ACC112 (cell line): ENCODE data around the gene UBE2D3.
"Not testable (repeated sequence)": the region's sequence is repeated elsewhere in the genome, so short reads cannot be mapped to it uniquely, and the experiment has no call there.

ENCODE experiments used
- H2AFZ ChIP-seq: fragments of 200-600 bp; sonication (generic); one replicate; pipeline ENCODE4 v1.6.0; 2017; ENCODE audit warnings: antibody characterized with exemption, low read length; ENCODE audit not compliant: unreplicated experiment
- H3K27ac ChIP-seq: fragments of 200-600 bp; sonication (generic); 2 replicates; pipeline ENCODE4 v1.5.1; 2014; ENCODE audit warnings: low read depth, mild to moderate bottlenecking, antibody characterized with exemption, low read length, moderate library complexity
- H3K27me3 ChIP-seq: fragments of 200-600 bp; sonication (generic); 2 replicates; pipeline ENCODE4 v1.6.1; 2014; ENCODE audit warnings: mild to moderate bottlenecking, antibody characterized with exemption, low read length, moderate library complexity, mixed read lengths; ENCODE audit not compliant: insufficient read depth
- H3K36me3 ChIP-seq: fragments of 200-600 bp; sonication (generic); 2 replicates; pipeline ENCODE4 v1.6.1; 2016; ENCODE audit warnings: mild to moderate bottlenecking, antibody characterized with exemption, low read length, moderate library complexity, mixed read lengths; ENCODE audit not compliant: insufficient read depth
- H3K4me1 ChIP-seq: fragments of 200-600 bp; sonication (generic); one replicate; pipeline ENCODE4 v1.6.1; 2016; ENCODE audit warnings: low read length, mixed read lengths; ENCODE audit not compliant: insufficient read depth, unreplicated experiment, control insufficient read depth
- H3K4me3 ChIP-seq: fragments of 200-600 bp; sonication (generic); 2 replicates; pipeline ENCODE4 v1.5.1; 2014; ENCODE audit warnings: mild to moderate bottlenecking, low read depth, low read length
- H3K79me2 ChIP-seq: fragments of 200-600 bp; sonication (generic); one replicate; pipeline ENCODE4 v1.6.0; 2016; ENCODE audit warnings: low read length; ENCODE audit not compliant: control insufficient read depth, unreplicated experiment, insufficient read depth

Gene UBE2D3

DNA sequence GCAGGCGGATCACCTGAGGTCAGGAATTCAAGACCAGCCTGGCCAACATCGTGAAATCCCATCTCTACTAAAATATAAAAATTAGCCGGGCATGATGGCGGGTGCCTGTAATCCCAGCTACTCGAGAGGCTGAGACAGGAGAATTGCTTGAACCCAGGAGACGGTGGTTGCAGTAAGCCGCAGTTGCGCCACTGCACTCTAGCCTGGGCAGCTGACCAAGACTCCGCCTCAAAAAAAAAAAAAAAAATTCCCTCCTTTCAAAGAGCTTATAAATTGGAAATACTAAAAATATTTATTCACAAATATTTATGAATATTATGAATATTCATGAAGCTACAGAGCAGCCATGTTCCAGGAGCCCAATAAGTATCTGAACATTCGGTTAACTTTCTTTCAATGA, 8.3 kb downstream of the UBE2D3 start:
- not testable (repeated sequence) for H2AFZ ChIP-seq, H3K27me3 ChIP-seq
- Histone ChIP-seq H3K36me3 (peaks cover 21% of the 10 kb centered on the region), H3K4me3 (peak overlapping the region; percentile 14; the same call in 1 of the 2 replicates), H3K79me2 (peaks cover 99% of the 10 kb centered on the region), H3K27ac (peak overlapping the region; percentile 26; the same call in 1 of the 2 replicates), H3K4me1 (peaks cover 86% of the 10 kb centered on the region)

DNA sequence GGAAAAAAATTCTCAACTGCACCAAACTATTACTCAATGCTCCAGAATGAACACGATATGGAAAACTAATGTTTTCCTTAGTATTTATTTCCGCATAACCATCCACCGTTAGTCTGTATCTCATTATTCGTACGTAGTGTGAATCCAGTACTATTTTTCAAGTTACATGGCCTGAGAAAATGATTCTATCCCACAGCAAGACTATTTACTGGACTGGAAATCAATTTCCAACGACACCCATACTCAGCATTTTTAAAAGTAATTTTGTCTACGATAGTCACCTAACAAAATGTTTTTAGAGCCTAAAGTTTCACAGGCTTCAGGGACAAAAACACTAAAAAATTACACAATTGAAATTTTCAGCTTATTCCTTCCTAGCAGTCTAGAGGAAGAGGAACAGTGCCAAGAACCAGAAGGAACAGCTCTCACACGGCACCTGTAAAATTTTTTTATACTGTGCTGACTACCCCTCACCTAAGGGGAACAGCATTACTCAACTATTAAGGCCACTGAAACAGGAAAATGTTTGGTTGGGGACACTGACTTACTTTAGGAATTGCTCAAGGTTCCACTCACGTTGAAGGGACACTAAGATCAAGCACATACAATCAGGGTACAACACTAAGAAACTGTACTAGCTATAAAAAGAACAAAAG, 9.6 kb downstream of the UBE2D3 start:
- Histone ChIP-seq H3K27me3 (no peaks in the 10 kb centered on the region), H3K27ac (peak overlapping the region; percentile 77), H2AFZ (no peak overlapping the region), H3K36me3 (peaks cover 22% of the 10 kb centered on the region), H3K79me2 (peaks cover 99% of the 10 kb centered on the region), H3K4me3 (no peak overlapping the region; the same call in 1 of the 2 replicates), H3K4me1 (peaks cover 86% of the 10 kb centered on the region)

DNA sequence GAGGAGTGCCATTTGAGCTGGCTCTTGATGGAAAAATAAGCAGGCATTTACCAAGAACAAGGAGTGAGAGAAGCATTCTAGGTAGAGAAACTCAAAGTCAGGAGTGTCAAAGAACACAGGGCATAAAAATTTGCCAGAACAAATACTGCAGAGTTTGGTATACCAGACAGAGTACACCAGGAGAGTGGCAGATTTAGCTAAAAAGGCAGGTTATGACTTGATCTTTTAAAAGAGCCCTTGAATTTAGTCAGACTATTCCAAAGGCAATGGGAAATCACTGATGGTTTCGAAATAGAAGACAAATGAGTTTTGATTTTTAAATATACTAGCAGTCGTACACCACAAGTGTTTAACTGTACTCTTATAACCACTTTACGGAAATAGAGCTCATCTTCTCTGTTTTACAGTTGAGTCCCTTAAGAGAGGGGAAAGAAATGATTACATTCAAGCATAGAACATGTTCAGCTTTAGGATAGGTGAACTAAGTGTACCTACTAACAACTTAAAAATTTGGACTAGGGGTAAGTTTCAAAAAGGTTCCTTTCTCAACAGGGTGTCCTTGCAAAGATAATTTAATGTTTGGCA, 10.2 kb downstream of the UBE2D3 start:
- Histone ChIP-seq H3K79me2 (peaks cover 99% of the 10 kb centered on the region), H3K27ac (peak overlapping the region; percentile 77), H3K27me3 (no peaks in the 10 kb centered on the region), H3K4me1 (peaks cover 82% of the 10 kb centered on the region), H3K36me3 (peaks cover 24% of the 10 kb centered on the region), H3K4me3 (no peak overlapping the region; the same call in 1 of the 2 replicates), H2AFZ (no peak overlapping the region)

DNA sequence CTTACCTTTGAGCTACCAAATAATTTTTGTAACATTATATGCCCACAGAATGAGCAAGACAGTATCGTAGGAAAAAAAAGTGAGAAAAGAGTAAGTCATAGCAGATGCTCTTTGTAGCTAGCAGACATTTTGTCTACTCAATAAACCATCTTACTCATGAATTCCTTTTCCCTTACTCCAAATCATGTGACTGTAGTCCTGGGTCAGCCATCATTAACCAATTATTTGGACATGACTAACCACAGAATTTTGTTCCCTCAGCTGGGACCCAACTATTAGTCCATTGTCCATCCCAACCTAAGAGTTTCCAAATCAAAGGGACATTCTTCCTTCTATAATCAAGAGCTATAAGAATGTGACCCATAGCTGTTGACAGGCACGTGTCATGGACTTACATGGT, 11.4 kb downstream of the UBE2D3 start:
- Histone ChIP-seq H3K4me1 (peaks cover 84% of the 10 kb centered on the region), H3K4me3 (peak overlapping the region; percentile 8), H2AFZ (no peak overlapping the region), H3K36me3 (peaks cover 26% of the 10 kb centered on the region), H3K27ac (peak overlapping the region; percentile 77), H3K79me2 (peaks cover 99% of the 10 kb centered on the region), H3K27me3 (no peaks in the 10 kb centered on the region)

DNA sequence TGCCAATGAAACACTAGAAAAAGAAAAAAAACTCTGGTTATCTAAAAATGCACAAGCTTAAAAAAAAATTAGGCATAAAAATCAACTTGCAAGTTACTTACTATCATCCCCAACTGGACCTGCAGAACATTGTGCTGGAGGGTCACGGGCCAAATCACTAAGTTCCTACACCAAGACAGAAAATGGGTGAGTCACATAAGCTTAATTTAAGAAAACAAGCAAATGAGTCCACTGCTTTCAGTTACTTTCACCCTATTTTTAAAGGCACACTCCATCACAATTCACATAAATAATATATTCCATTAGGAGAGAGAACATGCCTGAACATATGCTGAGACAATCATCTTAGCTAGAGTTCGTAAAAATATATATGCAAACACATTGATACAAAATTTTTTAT, 17.7 kb downstream of the UBE2D3 start:
- Histone ChIP-seq H3K27me3 (no peaks in the 10 kb centered on the region), H3K4me3 (no peak overlapping the region), H3K36me3 (peaks cover 60% of the 10 kb centered on the region)

DNA sequence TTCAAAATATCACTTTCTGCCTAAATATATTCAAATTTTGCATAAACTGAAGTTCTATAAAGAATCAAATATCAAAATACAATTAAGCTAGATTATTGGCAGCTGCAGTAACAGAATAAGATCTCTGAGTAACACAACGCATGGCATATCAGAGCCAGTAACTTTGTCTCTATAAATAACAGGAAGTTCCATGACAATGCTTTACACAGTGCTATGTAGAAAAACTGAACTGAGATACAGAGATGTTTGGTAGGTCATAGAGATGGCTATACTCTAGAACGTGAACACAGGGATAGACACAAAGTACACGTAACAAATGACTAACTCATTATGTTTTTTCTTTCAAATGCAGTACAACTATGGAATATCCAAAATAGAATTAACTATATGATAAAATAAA, 18.2 kb downstream of the UBE2D3 start:
- Histone ChIP-seq H3K36me3 (peaks cover 60% of the 10 kb centered on the region), H3K4me3 (no peak overlapping the region), H3K79me2 (peaks cover 98% of the 10 kb centered on the region), H3K4me1 (peaks cover 51% of the 10 kb centered on the region), H3K27me3 (no peaks in the 10 kb centered on the region), H2AFZ (no peak overlapping the region), H3K27ac (0 out of 2 replicates have a peak overlapping the region, but pooled peaks have one; percentile 47)

More for the DNA sequence above, 17.7 kb downstream of the UBE2D3 start:
- H2AFZ ChIP-seq, result no peak overlapping the region
- H3K4me1 ChIP-seq, result peaks cover 54% of the 10 kb centered on the region
- H3K27ac ChIP-seq, result peak overlapping the region; percentile 47
- peaks cover 99% of the 10 kb centered on the region for H3K79me2 ChIP-seq

DNA sequence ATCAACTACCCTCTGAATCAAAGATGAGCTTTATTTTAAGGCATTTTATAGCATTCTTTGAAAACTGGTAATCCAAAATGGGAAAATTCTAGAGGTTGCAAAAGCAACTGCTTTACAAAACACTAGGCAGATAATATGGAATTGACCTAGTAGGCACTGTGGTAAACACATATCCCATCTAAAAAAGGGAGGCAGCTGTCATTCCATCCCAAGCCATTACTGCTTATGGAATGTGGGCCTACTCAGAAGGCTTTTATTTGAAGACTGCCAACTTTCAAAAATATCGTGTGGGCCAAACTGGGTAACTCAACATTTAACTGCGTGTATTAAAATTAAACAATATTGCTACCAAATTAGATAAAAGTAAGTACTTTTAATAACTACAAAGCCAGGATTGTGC, 19.3 kb downstream of the UBE2D3 start:
- no peak overlapping the region for H3K27ac ChIP-seq
- peaks cover 41% of the 10 kb centered on the region for H3K4me1 ChIP-seq

DNA sequence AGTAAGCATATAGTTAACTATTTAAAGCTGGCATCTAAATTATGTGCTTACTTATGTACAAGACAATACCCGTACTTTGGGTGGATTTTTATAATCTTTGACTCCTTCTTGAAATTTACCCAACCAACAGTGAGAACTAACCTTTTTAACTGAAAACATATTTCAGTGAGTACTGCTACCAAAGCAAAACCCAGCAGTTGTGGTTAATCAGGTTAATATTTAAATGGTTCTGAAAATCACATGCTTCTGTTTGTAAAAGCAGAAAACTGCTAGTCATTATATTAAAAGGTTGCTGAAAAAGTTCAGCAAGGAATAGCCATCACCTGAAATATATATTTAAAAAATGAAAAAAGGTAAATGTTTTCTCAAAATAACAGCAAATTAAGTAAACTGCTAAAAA, 20.0 kb downstream of the UBE2D3 start:
- peaks cover 38% of the 10 kb centered on the region for H3K4me1 ChIP-seq
- H3K79me2 ChIP-seq, result peaks cover 98% of the 10 kb centered on the region
- no peak overlapping the region for H2AFZ ChIP-seq
- peaks cover 59% of the 10 kb centered on the region for H3K36me3 ChIP-seq
- no peak overlapping the region for H3K27ac ChIP-seq
- H3K27me3 ChIP-seq, result no peaks in the 10 kb centered on the region
- no peak overlapping the region for H3K4me3 ChIP-seq

More for the DNA sequence above, 19.3 kb downstream of the UBE2D3 start:
- H3K79me2 ChIP-seq, result peaks cover 98% of the 10 kb centered on the region
- no peak overlapping the region for H3K4me3 ChIP-seq
- H3K36me3 ChIP-seq, result peaks cover 53% of the 10 kb centered on the region
- H3K27me3 ChIP-seq, result no peaks in the 10 kb centered on the region
- no peak overlapping the region for H2AFZ ChIP-seq

DNA sequence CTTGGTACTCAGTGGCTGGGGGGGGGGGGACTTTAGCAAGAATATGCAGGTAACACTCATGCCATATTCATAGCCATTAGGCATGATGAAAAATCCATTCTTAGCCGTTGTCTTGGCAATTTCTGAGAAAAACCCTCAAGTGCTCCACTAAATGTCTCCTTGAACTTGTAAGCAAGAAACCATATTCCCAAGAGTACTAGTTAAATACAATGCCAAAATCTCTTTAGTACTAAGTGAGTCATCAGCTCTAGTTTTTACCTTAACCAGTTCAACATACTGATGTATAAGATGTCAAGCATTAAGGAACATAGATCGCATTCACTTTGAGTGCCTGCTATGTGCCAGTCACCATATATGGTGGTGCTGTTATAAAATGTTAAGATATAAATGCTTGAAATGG, 27.5 kb downstream of the UBE2D3 start:
- no peak overlapping the region for H2AFZ ChIP-seq
- H3K4me3 ChIP-seq, result no peak overlapping the region
- H3K4me1 ChIP-seq, result peaks cover 17% of the 10 kb centered on the region
- peaks cover 47% of the 10 kb centered on the region for H3K79me2 ChIP-seq
- peak overlapping the region; percentile 31; the same call in 1 of the 2 replicates for H3K27ac ChIP-seq
- peaks cover 68% of the 10 kb centered on the region for H3K36me3 ChIP-seq
- H3K27me3 ChIP-seq, result no peaks in the 10 kb centered on the region

DNA sequence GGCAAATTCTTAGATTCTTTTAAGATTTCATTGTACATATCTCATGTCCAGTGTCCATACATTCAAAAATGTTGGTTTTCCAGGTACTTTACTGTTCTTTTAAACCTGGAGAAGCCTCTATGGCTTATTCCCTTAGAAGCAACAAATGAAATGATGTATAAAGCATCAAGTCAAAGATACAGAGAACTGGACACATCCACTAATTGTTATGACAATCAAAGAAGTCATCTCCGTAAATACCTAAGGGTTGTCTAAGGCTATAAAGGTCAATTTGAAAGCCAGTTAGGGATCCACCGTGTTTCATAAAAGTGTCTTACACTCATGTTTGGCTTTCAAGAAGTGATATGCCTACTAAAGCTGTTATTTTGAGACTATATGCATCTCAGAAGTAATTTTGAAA, 32.4 kb downstream of the UBE2D3 start:
- no peak overlapping the region for H2AFZ ChIP-seq
- peaks cover 70% of the 10 kb centered on the region for H3K36me3 ChIP-seq

More for the DNA sequence above, 32.4 kb downstream of the UBE2D3 start:
- H3K27me3 ChIP-seq, result no peaks in the 10 kb centered on the region
- peaks cover 17% of the 10 kb centered on the region for H3K79me2 ChIP-seq
- H3K4me3 ChIP-seq, result no peak overlapping the region
- no peak overlapping the region for H3K27ac ChIP-seq
- peaks cover 11% of the 10 kb centered on the region for H3K4me1 ChIP-seq
